ENCODE results near the gene EFHD2.

DNA sequence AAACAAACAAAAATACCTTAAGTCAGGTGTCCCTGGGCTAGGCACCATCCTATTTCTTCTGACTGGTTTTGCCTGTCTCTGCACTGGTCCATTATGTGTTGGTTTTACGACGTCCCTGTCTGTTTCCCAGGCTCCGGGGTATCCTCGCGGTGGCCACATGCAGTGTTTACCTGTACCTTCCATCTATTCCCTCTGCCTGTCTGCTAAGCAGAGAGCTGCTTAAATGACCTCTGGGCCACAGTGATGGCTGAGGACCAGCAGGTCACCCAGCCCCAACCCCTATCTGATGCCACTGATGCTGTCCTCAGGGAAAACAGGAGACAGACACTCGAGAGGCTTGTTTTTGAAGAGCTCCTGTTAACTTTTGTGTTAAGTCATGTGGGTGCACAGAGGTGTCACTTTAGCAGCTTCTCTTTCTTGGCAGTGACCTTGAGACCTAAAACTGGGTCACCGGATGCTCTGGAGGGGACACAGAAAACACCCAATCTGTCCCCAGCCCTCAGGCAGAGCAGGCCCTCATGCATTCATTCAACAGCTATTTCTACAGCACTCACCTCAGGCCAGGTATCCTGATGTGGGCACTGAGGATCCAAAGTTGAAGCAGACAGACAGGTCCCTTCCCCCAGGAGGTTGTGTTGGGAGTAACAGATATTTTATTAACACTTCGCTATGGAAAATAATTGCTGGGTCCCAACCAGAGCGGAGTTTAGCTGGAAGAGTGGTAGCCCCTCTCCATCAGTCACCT, 4.4 kb upstream of the EFHD2 start:
- TF ChIP-seq, protein P1, sequence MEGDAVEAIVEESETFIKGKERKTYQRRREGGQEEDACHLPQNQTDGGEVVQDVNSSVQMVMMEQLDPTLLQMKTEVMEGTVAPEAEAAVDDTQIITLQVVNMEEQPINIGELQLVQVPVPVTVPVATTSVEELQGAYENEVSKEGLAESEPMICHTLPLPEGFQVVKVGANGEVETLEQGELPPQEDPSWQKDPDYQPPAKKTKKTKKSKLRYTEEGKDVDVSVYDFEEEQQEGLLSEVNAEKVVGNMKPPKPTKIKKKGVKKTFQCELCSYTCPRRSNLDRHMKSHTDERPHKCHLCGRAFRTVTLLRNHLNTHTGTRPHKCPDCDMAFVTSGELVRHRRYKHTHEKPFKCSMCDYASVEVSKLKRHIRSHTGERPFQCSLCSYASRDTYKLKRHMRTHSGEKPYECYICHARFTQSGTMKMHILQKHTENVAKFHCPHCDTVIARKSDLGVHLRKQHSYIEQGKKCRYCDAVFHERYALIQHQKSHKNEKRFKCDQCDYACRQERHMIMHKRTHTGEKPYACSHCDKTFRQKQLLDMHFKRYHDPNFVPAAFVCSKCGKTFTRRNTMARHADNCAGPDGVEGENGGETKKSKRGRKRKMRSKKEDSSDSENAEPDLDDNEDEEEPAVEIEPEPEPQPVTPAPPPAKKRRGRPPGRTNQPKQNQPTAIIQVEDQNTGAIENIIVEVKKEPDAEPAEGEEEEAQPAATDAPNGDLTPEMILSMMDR (IDR thresholded peaks at IDR 0.05), result no peak
- TF ChIP-seq, protein P2, sequence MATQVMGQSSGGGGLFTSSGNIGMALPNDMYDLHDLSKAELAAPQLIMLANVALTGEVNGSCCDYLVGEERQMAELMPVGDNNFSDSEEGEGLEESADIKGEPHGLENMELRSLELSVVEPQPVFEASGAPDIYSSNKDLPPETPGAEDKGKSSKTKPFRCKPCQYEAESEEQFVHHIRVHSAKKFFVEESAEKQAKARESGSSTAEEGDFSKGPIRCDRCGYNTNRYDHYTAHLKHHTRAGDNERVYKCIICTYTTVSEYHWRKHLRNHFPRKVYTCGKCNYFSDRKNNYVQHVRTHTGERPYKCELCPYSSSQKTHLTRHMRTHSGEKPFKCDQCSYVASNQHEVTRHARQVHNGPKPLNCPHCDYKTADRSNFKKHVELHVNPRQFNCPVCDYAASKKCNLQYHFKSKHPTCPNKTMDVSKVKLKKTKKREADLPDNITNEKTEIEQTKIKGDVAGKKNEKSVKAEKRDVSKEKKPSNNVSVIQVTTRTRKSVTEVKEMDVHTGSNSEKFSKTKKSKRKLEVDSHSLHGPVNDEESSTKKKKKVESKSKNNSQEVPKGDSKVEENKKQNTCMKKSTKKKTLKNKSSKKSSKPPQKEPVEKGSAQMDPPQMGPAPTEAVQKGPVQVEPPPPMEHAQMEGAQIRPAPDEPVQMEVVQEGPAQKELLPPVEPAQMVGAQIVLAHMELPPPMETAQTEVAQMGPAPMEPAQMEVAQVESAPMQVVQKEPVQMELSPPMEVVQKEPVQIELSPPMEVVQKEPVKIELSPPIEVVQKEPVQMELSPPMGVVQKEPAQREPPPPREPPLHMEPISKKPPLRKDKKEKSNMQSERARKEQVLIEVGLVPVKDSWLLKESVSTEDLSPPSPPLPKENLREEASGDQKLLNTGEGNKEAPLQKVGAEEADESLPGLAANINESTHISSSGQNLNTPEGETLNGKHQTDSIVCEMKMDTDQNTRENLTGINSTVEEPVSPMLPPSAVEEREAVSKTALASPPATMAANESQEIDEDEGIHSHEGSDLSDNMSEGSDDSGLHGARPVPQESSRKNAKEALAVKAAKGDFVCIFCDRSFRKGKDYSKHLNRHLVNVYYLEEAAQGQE (IDR thresholded peaks at IDR 0.05; ENCODE audit: insufficient read depth in 1 of 2, low read depth in 2 of 2, low read length in 1 of 2), result no peak
- no peak for TF ChIP-seq POLR2AphosphoS5 (IDR thresholded peaks at IDR 0.05; ENCODE audit: low read depth, low read length)
